GM12878 (cell line): ENCODE results near the gene UGGT1. TPM values are rescaled to one million over a fixed set of nuclear protein-coding genes. Genes with fewer than 3 reads are reported as not detected.

Source experiments
- ATF2 ChIP-seq: IDR thresholded peaks from 2 replicates; pipeline ENCODE4 v1.6.1; 2012; ENCODE audit warnings: low read length, inconsistent platforms
- BHLHE40 ChIP-seq, 2 experiments: fragments of 450-650 bp in 1 of 2; IDR thresholded peaks; 2 replicates each; pipeline ENCODE4 v1.6.1; 2011 to 2017; ENCODE audit warnings: low read depth in 2 of 2, borderline replicate concordance in 1 of 2, improper control_type of control experiment in 1 of 2, low read length in 1 of 2, mild to moderate bottlenecking in 1 of 2
- CBFB ChIP-seq: IDR thresholded peaks from 2 replicates; pipeline ENCODE4 v1.6.1; 2016; ENCODE audit warnings: antibody characterized with exemption, low read depth
- CEBPB ChIP-seq, 2 experiments: fragments of 150-350 bp in 1 of 2; IDR thresholded peaks; 2 replicates each; pipeline ENCODE4 v1.6.1; 2012 to 2014; ENCODE audit warnings: low read depth in 2 of 2, low read length in 2 of 2, borderline replicate concordance in 1 of 2, inconsistent platforms in 1 of 2
- CHD1 ChIP-seq: IDR thresholded peaks from 2 replicates; pipeline ENCODE4 v1.6.1; 2012; ENCODE audit warnings: low read depth, low read length, improper control_type of control experiment
- EGR1 ChIP-seq, 2 experiments: IDR thresholded peaks; 1 replicate in 1 of 2; 2 replicates in 1 of 2; pipeline ENCODE4 v1.6.1; 2011 to 2012; ENCODE audit warnings: low read depth in 2 of 2, low read length in 2 of 2, borderline replicate concordance in 1 of 2, mild to moderate bottlenecking in 1 of 2, moderate library complexity in 1 of 2
- JUNB ChIP-seq: IDR thresholded peaks from 2 replicates; pipeline ENCODE4 v1.6.1; 2016; ENCODE audit warnings: antibody characterized with exemption, mild to moderate bottlenecking
- JUND ChIP-seq: IDR thresholded peaks from 2 replicates; pipeline ENCODE4 v1.6.1; 2012; ENCODE audit warnings: low read depth, mild to moderate bottlenecking, low read length, improper control_type of control experiment, moderate library complexity
- MTA3 ChIP-seq: IDR thresholded peaks from 2 replicates; pipeline ENCODE4 v1.6.1; 2012; ENCODE audit warnings: low read length, inconsistent platforms, borderline replicate concordance
- MYC ChIP-seq: IDR thresholded peaks from 2 replicates; pipeline ENCODE4 v1.6.1; 2011; ENCODE audit warnings: mild to moderate bottlenecking, low read length, moderate library complexity, inconsistent platforms; ENCODE audit not compliant: insufficient read depth, insufficient replicate concordance, insufficient read length, severe bottlenecking
- NBN ChIP-seq: fragments of 450-650 bp; IDR thresholded peaks from 2 replicates; pipeline ENCODE4 v1.6.1; 2016
- NFXL1 ChIP-seq: fragments of 450-650 bp; IDR thresholded peaks from 2 replicates; pipeline ENCODE4 v1.6.1; 2017; ENCODE audit warnings: antibody characterized with exemption, mild to moderate bottlenecking, borderline replicate concordance
- NR2C1 ChIP-seq: fragments of 450-650 bp; IDR thresholded peaks from 2 replicates; pipeline ENCODE4 v1.6.1; 2017; ENCODE audit warnings: antibody characterized with exemption, mild to moderate bottlenecking, moderate library complexity
- PAX5 ChIP-seq: IDR thresholded peaks from 2 replicates; pipeline ENCODE4 v1.6.1; 2011; ENCODE audit warnings: low read depth, low read length, borderline replicate concordance
- PAX8 ChIP-seq: fragments of 450-650 bp; IDR thresholded peaks from 2 replicates; pipeline ENCODE4 v1.6.1; 2017; ENCODE audit warnings: mild to moderate bottlenecking, moderate library complexity
- PML ChIP-seq: IDR thresholded peaks from 2 replicates; pipeline ENCODE4 v1.6.1; 2012; ENCODE audit warnings: low read length, inconsistent platforms
- POLR2A ChIP-seq: IDR thresholded peaks from 2 replicates; pipeline ENCODE4 v1.6.1; 2011; ENCODE audit warnings: low read depth, mild to moderate bottlenecking, low read length
- POLR2AphosphoS5 ChIP-seq: IDR thresholded peaks from 2 replicates; pipeline ENCODE4 v1.6.1; 2011; ENCODE audit warnings: mild to moderate bottlenecking, low read length, inconsistent platforms
- PRDM15 ChIP-seq: fragments of 450-650 bp; formaldehyde crosslinking; IDR thresholded peaks from 2 replicates; pipeline ENCODE4 v1.4.0; 2020; ENCODE audit warnings: mild to moderate bottlenecking, moderate library complexity
- SREBF1 ChIP-seq: IDR thresholded peaks from 2 replicates; pipeline ENCODE4 v1.6.1; 2012; ENCODE audit warnings: mild to moderate bottlenecking, low read length
- SRF ChIP-seq, 2 experiments: IDR thresholded peaks; 2 replicates each; pipeline ENCODE4 v1.6.1; 2011; ENCODE audit warnings: low read depth in 2 of 2, low read length in 2 of 2, mild to moderate bottlenecking in 1 of 2, moderate library complexity in 1 of 2
- YBX1 ChIP-seq: fragments of 450-650 bp; IDR thresholded peaks from 2 replicates; pipeline ENCODE4 v1.6.1; 2016; ENCODE audit warnings: antibody characterized with exemption
- YY1 ChIP-seq: IDR thresholded peaks from 2 replicates; pipeline ENCODE4 v1.6.1; 2011; ENCODE audit warnings: low read depth, mild to moderate bottlenecking, low read length
- ZNF207 ChIP-seq: fragments of 450-650 bp; IDR thresholded peaks from 2 replicates; pipeline ENCODE4 v1.6.1; 2014; ENCODE audit warnings: antibody characterized with exemption, mild to moderate bottlenecking, borderline replicate concordance
- polyA plus RNA-seq, 11 experiments: library from polyadenylated mRNA; depleted of rRNA in 4 of 11; unstranded in 6 of 11; stranded (reverse) in 5 of 11; fragments of >200 nt; fragmentation: Nextera tagmentation in 4 of 11; fragmentation: Illumina TruSeq in 1 of 11; extraction: Ambion mirVana in 4 of 11; extraction: Trizol in 1 of 11; gene quantifications; 1 replicate in 1 of 11; 2 replicates in 10 of 11; pipeline versions ENCODE4 v1.2.1 to v1.2.3, GENCODE V29; 2011 to 2016; ENCODE audit warnings: inconsistent platforms in 2 of 11, missing spikeins in 2 of 11, low read depth in 1 of 11
- total RNA-seq, 4 experiments: library from RNA; depleted of rRNA in 3 of 4; stranded (reverse); fragments of >200 nt in 3 of 4; fragmentation: Illumina TruSeq in 1 of 4; extraction: Trizol in 1 of 4; gene quantifications; 2 replicates each; pipeline versions ENCODE4 v1.2.1 to v1.2.3, GENCODE V29; 2013 to 2021

Gene UGGT1
- total and polyA plus RNA-seq, 10 of the 15 experiments (the other 5 are each of a cell fraction or from before 2014, with no cell fraction given) = 4.1 to 49.8 (median 28.5) TPM

GRCh38 chr2:128090945-128091725 lies at the start of gene UGGT1 (continued):
- TF ChIP-seq PRDM15 (no peak), CBFB (peak; percentile 82; the same call in 1 of the 2 replicates), POLR2AphosphoS5 (peak; percentile 98), SRF (IDR thresholded peaks at IDR 0.05; ENCODE audit: low read depth in 2 of 2, low read length in 2 of 2) (peak in 1 of 2 experiments; percentile 21; a peak in 1 of 4 replicates), EGR1 (IDR thresholded peaks at IDR 0.05; ENCODE audit: borderline replicate concordance in 1 of 2, low read depth in 2 of 2, low read length in 2 of 2) (peak in 1 of 2 experiments; percentile 84; a peak in 1 of 3 replicates), MYC (peak; percentile 61), JUNB (no peak), CHD1 (no peak), YY1 (peak; percentile 69), SREBF1 (no peak), PAX5 (peak; percentile 17; the same call in 1 of the 2 replicates), PML (peak; percentile 96), MTA3 (no peak), ZNF207 (peak; percentile 67; the same call in 1 of the 2 replicates), PAX8 (no peak), NBN (peak; percentile 85), POLR2A (peak; percentile 99), CEBPB (IDR thresholded peaks at IDR 0.05; ENCODE audit: borderline replicate concordance in 1 of 2, low read depth in 2 of 2, low read length in 2 of 2) (no peak), JUND (0 out of 2 replicates have a peak, but pooled peaks have one; percentile 37), NR2C1 (peak; percentile 90), ATF2 (no peak), BHLHE40 (IDR thresholded peaks at IDR 0.05; ENCODE audit: borderline replicate concordance in 1 of 2, low read depth in 2 of 2, low read length in 1 of 2) (peak; percentile 17 to 59; a peak in 2 of 4 replicates), YBX1 (no peak), NFXL1 (no peak)
